ENCODE measurements around the gene ZDHHC18.

GRCh38 chr1:26858160-26858559 lies 31.7 kb downstream of the ZDHHC18 start:
- TF ChIP-seq POLR2A (IDR thresholded peaks at IDR 0.05; ENCODE audit: low read depth, low read length) (no peak), TAF1 (IDR thresholded peaks at IDR 0.05; ENCODE audit: borderline replicate concordance, low read depth, low read length) (no peak)
